ENCODE measurements around the gene ATP11B. TPM values are rescaled to one million over a fixed set of nuclear protein-coding genes. Genes with fewer than 3 reads are reported as not detected.

ATP11B gene
- total RNA-seq, 1 experiment from 2014 or later, result 84.0 TPM

GRCh38 chr3:182837855-182838454 is 44.7 kb downstream of the ATP11B start:
- Mint-ChIP-seq H3K4me1 (ENCODE audit: low read depth, unreplicated experiment) (no peaks in the 10 kb centered on the region), H3K36me3 (ENCODE audit: insufficient read depth, unreplicated experiment) (peaks cover 4% of the 10 kb centered on the region), H3K27ac (ENCODE audit: unreplicated experiment) (no peak overlapping the region), H3K9me3 (ENCODE audit: low read depth, unreplicated experiment) (no peaks in the 10 kb centered on the region), H3K27me3 (ENCODE audit: unreplicated experiment) (no peaks in the 10 kb centered on the region), H3K4me3 (ENCODE audit: low read depth, unreplicated experiment) (no peak overlapping the region)
- no TSS peak for BruUV-seq (replicated peaks)
- no peak for DNase-seq
- CTCF ChIA-PET, result interaction anchor here (1.0 to 2.6 kb wide), 4 partner anchors 43 to 129 kb away, joined by 5 to 49 read pairs (median 8); no protein-coding TSS in a partner anchor
- peak; percentile 61 for TF ChIP-seq CTCF (IDR thresholded peaks at IDR 0.05; ENCODE audit: unreplicated experiment)
- intact Hi-C loops (cut with micrococcal nuclease; ENCODE audit: unreplicated experiment), result loop anchor here (1.0 kb wide), 1 partner anchor 124 kb away; no protein-coding TSS in a partner anchor

DNA sequence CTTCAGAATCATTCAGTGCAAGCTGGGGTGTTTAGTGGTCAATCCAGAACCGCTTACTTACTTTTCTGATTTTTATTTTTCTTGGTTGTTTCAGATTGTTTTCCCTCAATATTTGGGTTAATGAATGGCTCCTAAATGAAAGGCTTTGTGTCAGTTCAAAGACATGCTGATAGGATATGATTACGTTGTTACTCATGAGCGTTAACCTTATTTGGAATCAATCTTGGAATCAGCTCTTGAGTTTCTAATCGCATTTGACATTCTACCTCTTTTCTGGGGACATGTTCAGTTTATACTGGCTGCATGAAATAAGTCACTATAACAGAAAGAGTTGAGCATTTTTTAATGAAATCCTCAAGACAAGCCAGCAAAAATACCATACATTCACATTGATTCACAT is 50.2 kb downstream of the ATP11B start:
- no peak overlapping the region for H3K27ac Mint-ChIP-seq (ENCODE audit: unreplicated experiment)
- CTCF ChIA-PET, result interaction anchor here (0.8 to 0.9 kb wide), 2 partner anchors 113 to 129 kb away, joined by 3 to 4 read pairs; no protein-coding TSS in a partner anchor
- no peak overlapping the region for H3K4me3 Mint-ChIP-seq (ENCODE audit: low read depth, unreplicated experiment)
- no peaks in the 10 kb centered on the region for H3K4me1 Mint-ChIP-seq (ENCODE audit: low read depth, unreplicated experiment)
- intact Hi-C loops (cut with micrococcal nuclease; ENCODE audit: unreplicated experiment), result no loop called here
- H3K9me3 Mint-ChIP-seq (ENCODE audit: low read depth, unreplicated experiment), result no peaks in the 10 kb centered on the region
- no peaks in the 10 kb centered on the region for H3K27me3 Mint-ChIP-seq (ENCODE audit: unreplicated experiment)
- no TSS peak for BruUV-seq (replicated peaks)
- no peak for TF ChIP-seq CTCF (IDR thresholded peaks at IDR 0.05; ENCODE audit: unreplicated experiment)
- DNase-seq, result no peak
- peaks cover 4% of the 10 kb centered on the region for H3K36me3 Mint-ChIP-seq (ENCODE audit: insufficient read depth, unreplicated experiment)

- no TSS peak for BruUV-seq (replicated peaks)
- no peaks in the 10 kb centered on the region for H3K36me3 Mint-ChIP-seq (ENCODE audit: insufficient read depth, unreplicated experiment)
- no peak for DNase-seq
- TF ChIP-seq CTCF (IDR thresholded peaks at IDR 0.05; ENCODE audit: unreplicated experiment), result no peak
- no peak overlapping the region for H3K27ac Mint-ChIP-seq (ENCODE audit: unreplicated experiment)
- H3K4me3 Mint-ChIP-seq (ENCODE audit: low read depth, unreplicated experiment), result no peak overlapping the region
- no peaks in the 10 kb centered on the region for H3K9me3 Mint-ChIP-seq (ENCODE audit: low read depth, unreplicated experiment)
- intact Hi-C loops (cut with micrococcal nuclease; ENCODE audit: unreplicated experiment), result no loop called here
- no peaks in the 10 kb centered on the region for H3K27me3 Mint-ChIP-seq (ENCODE audit: unreplicated experiment)
- no peaks in the 10 kb centered on the region for H3K4me1 Mint-ChIP-seq (ENCODE audit: low read depth, unreplicated experiment)
- CTCF ChIA-PET, result no interaction called here
These were observed 55.6 kb downstream of the ATP11B start for GRCh38 chr3:182848906-182849305.

DNA sequence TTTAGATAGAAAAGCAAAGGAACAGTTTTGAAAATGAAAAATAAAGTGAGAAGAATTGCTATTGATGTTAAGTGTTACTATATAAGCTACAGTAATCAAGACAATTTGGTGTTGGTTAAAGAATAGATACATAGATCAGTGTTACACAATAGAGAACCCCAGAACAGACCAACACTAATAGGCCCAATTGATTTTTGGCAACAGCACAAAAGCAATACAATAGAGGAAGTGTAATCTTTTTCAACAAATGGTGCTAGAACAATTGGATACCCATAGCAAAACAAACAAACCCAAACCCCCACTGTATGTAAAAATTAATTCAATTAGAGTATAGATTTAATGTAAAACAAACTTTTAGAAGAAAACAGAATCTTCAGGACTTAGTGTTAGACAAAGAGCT is 61.8 kb downstream of the ATP11B start:
- no peak overlapping the region for H3K4me3 Mint-ChIP-seq (ENCODE audit: low read depth, unreplicated experiment)
- intact Hi-C loops (cut with micrococcal nuclease; ENCODE audit: unreplicated experiment), result no loop called here
- no peaks in the 10 kb centered on the region for H3K27me3 Mint-ChIP-seq (ENCODE audit: unreplicated experiment)
- no peaks in the 10 kb centered on the region for H3K4me1 Mint-ChIP-seq (ENCODE audit: low read depth, unreplicated experiment)
- TF ChIP-seq CTCF (IDR thresholded peaks at IDR 0.05; ENCODE audit: unreplicated experiment), result no peak
- DNase-seq, result no peak
- no peaks in the 10 kb centered on the region for H3K36me3 Mint-ChIP-seq (ENCODE audit: insufficient read depth, unreplicated experiment)
- CTCF ChIA-PET, result no interaction called here
- H3K9me3 Mint-ChIP-seq (ENCODE audit: low read depth, unreplicated experiment), result no peaks in the 10 kb centered on the region
- BruUV-seq (replicated peaks), result no TSS peak
- H3K27ac Mint-ChIP-seq (ENCODE audit: unreplicated experiment), result no peak overlapping the region

Measured in Calu3 (cell line).